ENCODE data around the gene HMGB4.
A peak's percentile ranks its signal among the peaks of the same experiment; 100 is the strongest.

The HMGB4 gene

DNA sequence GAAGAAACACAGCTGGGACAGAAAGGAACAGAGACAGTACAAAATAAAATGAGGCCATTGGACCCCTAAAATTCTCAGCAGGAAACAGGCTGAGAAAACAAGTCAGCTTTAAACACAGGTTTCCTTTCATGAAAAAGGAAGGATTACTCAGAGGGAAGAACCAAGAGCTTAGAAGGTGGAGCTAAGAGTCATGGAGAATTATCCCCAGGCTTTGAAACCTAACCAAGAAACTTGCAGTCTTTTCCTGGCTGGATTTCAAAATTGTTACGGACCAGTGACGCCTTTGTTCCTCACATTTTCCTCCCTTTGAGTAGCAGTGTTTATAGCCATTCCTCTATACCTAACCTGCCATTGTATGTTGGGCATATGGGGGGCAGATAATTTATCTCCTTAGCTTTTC is 8.8 kb downstream of the HMGB4 start:
- no peak overlapping the region for H3K4me3 ChIP-seq (ENCODE audit: low read depth, low read length)
- DNase-seq (ENCODE audit: low read depth): no peak
- TF ChIP-seq, protein P1, sequence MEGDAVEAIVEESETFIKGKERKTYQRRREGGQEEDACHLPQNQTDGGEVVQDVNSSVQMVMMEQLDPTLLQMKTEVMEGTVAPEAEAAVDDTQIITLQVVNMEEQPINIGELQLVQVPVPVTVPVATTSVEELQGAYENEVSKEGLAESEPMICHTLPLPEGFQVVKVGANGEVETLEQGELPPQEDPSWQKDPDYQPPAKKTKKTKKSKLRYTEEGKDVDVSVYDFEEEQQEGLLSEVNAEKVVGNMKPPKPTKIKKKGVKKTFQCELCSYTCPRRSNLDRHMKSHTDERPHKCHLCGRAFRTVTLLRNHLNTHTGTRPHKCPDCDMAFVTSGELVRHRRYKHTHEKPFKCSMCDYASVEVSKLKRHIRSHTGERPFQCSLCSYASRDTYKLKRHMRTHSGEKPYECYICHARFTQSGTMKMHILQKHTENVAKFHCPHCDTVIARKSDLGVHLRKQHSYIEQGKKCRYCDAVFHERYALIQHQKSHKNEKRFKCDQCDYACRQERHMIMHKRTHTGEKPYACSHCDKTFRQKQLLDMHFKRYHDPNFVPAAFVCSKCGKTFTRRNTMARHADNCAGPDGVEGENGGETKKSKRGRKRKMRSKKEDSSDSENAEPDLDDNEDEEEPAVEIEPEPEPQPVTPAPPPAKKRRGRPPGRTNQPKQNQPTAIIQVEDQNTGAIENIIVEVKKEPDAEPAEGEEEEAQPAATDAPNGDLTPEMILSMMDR (IDR thresholded peaks at IDR 0.05; ENCODE audit: control insufficient read depth, extremely low read depth, insufficient read depth): no peak

DNA sequence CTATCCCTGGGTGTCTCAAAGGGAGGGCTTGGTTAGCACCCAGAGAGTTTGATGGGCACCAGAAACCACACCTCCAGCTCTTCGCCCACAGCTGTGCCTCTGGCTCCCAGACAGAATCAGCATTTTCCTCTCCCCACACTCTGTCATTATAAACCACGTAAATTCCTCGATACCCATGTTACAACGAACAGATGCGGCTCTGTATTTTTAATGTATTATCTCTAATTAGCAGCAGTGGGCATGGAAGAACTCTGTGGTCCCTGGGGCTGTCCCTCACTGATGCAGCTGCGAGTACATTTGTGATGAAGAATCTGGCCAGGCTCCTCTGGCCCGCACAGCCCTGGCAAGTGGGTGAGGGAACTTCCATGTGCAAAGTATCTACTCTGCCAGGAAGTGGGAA is 10.8 kb downstream of the HMGB4 start:
- TF ChIP-seq, protein P1 (IDR thresholded peaks at IDR 0.05; ENCODE audit: control insufficient read depth, extremely low read depth, insufficient read depth): no peak
- no peak for DNase-seq (ENCODE audit: low read depth)
- H3K4me3 ChIP-seq (ENCODE audit: low read depth, low read length): no peak overlapping the region

DNA sequence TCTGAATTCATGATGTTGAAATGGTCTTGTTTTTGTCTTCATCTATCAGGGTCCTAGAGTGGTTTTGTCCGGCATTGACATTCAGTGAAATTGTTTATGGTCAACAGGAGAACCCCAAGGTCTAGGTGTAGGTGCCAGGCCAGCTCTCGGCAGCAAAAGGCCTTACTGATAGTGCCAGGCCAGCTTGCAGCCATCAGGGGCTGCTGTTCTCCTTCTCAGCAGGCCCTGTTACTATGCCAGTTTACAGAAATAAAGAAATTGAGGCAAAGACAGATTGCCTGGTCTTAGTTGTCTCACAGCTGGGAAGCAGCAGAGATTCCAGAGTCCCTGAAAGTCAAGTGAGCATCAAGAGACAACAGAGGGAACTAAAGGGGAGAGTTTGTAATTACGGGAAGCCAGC is 12.0 kb downstream of the HMGB4 start:
- no peak overlapping the region for H3K4me3 ChIP-seq (ENCODE audit: low read depth, low read length)
- TF ChIP-seq, protein P1 (IDR thresholded peaks at IDR 0.05; ENCODE audit: control insufficient read depth, extremely low read depth, insufficient read depth): no peak
- DNase-seq (ENCODE audit: low read depth): no peak

DNA sequence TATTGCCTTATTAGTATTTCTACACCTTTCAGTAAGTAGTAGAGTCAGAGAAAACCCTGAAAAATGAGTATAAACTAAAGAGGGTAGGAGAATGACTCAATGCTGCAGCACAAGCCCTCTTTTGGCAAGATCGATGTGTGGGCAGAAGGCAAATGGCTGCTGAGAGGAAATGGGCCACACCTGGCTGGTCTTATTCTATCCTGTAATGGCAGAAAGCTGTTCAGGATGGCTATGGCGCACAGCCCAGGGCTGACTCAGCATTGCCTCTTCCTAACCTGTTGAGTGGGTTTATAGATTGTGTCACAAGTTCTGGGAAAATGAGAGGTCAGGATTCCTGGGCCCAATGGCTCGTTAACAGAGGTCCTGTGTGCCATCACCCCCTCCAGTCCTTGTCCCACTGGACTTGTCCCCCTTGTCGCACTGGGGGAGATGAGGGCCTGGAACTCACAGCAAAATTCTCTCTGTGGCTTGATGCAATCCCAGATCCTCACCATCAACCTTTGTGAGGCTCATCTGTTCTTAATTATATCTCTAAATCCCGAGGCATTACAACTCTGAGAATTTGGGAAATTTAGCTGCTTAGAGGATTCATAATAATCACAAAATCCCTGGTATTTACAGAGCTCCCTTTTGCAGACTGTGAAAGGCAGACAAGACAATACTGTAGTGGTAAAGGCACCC is 13.2 kb downstream of the HMGB4 start:
- H3K4me3 ChIP-seq (ENCODE audit: low read depth, low read length): no peak overlapping the region
- TF ChIP-seq, protein P1 (IDR thresholded peaks at IDR 0.05; ENCODE audit: control insufficient read depth, extremely low read depth, insufficient read depth): no peak
- peak; percentile 11 for DNase-seq (ENCODE audit: low read depth)

DNA sequence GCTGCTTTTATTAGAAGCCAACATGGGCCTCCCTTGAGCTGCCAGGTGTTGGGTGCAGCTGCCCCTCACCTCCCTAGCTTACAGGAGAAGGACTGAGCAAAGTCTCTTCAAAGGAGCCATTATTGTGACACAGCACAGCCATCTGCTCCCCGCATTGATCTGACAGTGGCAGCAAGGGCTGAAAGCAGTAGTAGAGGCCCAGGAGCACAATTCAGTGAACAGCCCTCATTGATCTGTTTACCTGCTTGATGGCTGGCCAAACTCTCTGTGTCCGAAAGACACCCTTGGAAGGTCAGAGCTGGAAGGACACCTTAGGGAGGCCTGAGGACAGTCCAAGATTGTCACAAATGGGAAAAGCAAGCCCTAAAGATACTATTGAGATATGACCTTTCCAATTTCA is 14.5 kb downstream of the HMGB4 start:
- TF ChIP-seq, protein P1 (IDR thresholded peaks at IDR 0.05; ENCODE audit: control insufficient read depth, extremely low read depth, insufficient read depth): no peak
- H3K4me3 ChIP-seq (ENCODE audit: low read depth, low read length): no peak overlapping the region

DNA sequence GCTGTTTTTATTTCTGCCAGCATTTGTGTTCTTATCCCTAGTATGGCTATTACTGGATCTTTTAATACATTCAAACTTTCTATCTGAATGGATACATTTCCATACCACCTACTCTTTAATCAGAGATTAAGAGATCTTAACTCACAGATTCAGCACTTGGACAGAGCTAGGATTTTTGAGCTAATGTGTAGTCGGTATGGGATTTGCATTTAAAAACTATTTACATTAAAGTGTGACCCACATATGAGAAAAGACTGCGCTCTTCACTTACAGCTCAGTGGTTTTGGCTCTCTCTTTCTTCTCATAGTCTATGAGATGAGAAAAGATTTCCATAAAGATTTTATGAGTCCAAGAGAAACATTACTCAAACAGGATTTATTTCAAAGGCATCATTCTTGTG is 16.4 kb downstream of the HMGB4 start:
- TF ChIP-seq, protein P1 (IDR thresholded peaks at IDR 0.05; ENCODE audit: control insufficient read depth, extremely low read depth, insufficient read depth): no peak
- DNase-seq (ENCODE audit: low read depth): no peak
- no peak overlapping the region for H3K4me3 ChIP-seq (ENCODE audit: low read depth, low read length)

More for the DNA sequence above, 14.5 kb downstream of the HMGB4 start:
- DNase-seq (ENCODE audit: low read depth): no peak

DNA sequence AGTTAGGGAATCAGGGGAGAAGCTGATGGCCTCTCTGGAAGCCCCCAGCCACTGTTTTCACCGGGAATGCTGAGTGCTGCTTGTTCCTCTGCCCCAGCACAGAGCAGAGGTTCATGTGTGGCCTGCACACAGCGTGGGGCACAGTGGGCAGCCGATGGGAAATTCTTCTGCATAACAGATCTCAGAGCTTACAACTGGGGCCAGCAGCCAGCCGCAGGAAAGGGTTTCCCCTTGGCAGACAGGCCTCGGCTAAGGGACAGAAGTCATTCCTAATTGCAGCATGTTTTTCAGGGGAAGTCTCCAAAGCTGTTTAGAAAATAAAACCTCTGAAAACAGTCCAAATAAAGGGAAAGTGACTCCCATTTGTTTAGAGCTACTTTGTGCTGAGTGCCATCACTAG is 22.6 kb downstream of the HMGB4 start:
- DNase-seq (ENCODE audit: low read depth): no peak
- no peak overlapping the region for H3K4me3 ChIP-seq (ENCODE audit: low read depth, low read length)
- TF ChIP-seq, protein P1 (IDR thresholded peaks at IDR 0.05; ENCODE audit: control insufficient read depth, extremely low read depth, insufficient read depth): no peak
